Liver (tissue), 9 donors: ENCODE data around the gene ACACB. TPM values are rescaled to one million over a fixed set of nuclear protein-coding genes. Genes with fewer than 3 reads are reported as not detected.

Source experiments
- DNase-seq: peaks from one replicate; pipeline ENCODE4 v3.0.0-alpha.2; 2017; ENCODE audit warnings: low spot score
- H3K27ac ChIP-seq, 2 donors: one replicate each; pipeline ENCODE4 v1.7.0; 2013; ENCODE audit warnings: inconsistent platforms in 2 of 2, low read length in 2 of 2, control low read depth in 1 of 2, low read depth in 1 of 2, mild to moderate bottlenecking in 1 of 2
- H3K27me3 ChIP-seq, 4 donors: one replicate each; pipeline versions ENCODE4 v1.6.1 to v1.7.0; 2013; ENCODE audit warnings: low read length in 3 of 4, inconsistent platforms in 1 of 4, mild to moderate bottlenecking in 1 of 4, moderate library complexity in 1 of 4; ENCODE audit not compliant: control insufficient read depth in 4 of 4, insufficient read depth in 4 of 4
- H3K36me3 ChIP-seq, 4 donors: one replicate each; pipeline versions ENCODE4 v1.6.1 to v1.7.0; 2013; ENCODE audit warnings: low read length in 3 of 4, mild to moderate bottlenecking in 3 of 4, low read depth in 1 of 4, moderate library complexity in 1 of 4; ENCODE audit not compliant: control insufficient read depth in 4 of 4, insufficient read depth in 3 of 4
- H3K4me1 ChIP-seq, 4 donors: one replicate each; pipeline versions ENCODE4 v1.6.1 to v1.7.0; 2013; ENCODE audit warnings: low read length in 3 of 4, mild to moderate bottlenecking in 3 of 4, moderate library complexity in 1 of 4; ENCODE audit not compliant: control insufficient read depth in 4 of 4, insufficient read depth in 4 of 4
- H3K4me3 ChIP-seq, 3 donors: one replicate each; pipeline versions ENCODE4 v1.6.1 to v1.7.0; 2013; ENCODE audit warnings: low read length in 3 of 3, control low read depth in 1 of 3, low read depth in 1 of 3, mild to moderate bottlenecking in 1 of 3
- H3K9ac ChIP-seq, 2 donors: one replicate each; pipeline ENCODE4 v1.7.0; 2013; ENCODE audit warnings: low read length in 2 of 2, mild to moderate bottlenecking in 2 of 2, moderate library complexity in 2 of 2, control low read depth in 1 of 2, low read depth in 1 of 2
- H3K9me3 ChIP-seq, 4 donors: one replicate each; pipeline versions ENCODE4 v1.6.1 to v1.7.0; 2013; ENCODE audit warnings: low read length in 3 of 4; ENCODE audit not compliant: control insufficient read depth in 4 of 4
- EGR1 ChIP-seq, 2 donors: IDR thresholded peaks; 2 replicates each; pipeline ENCODE4 v1.6.1; 2016 to 2018; ENCODE audit warnings: antibody characterized with exemption in 2 of 2, low read depth in 2 of 2
- FOXA1 ChIP-seq: IDR thresholded peaks from 2 replicates; pipeline ENCODE4 v1.6.1; 2016; ENCODE audit warnings: antibody characterized with exemption
- FOXA2 ChIP-seq: IDR thresholded peaks from 2 replicates; pipeline ENCODE4 v1.6.1; 2016; ENCODE audit warnings: antibody characterized with exemption
- GABPA ChIP-seq, 2 donors: IDR thresholded peaks in 1 of 2; conservative IDR thresholded peaks in 1 of 2; 2 replicates each; pipeline ENCODE4 v1.6.1; 2016; ENCODE audit warnings: antibody characterized with exemption in 2 of 2, mild to moderate bottlenecking in 1 of 2, moderate library complexity in 1 of 2
- HNF4A ChIP-seq, 2 donors: conservative IDR thresholded peaks; 2 replicates each; pipeline ENCODE4 v1.6.1; 2016; ENCODE audit warnings: antibody characterized with exemption in 2 of 2, mild to moderate bottlenecking in 2 of 2
- HNF4G ChIP-seq: IDR thresholded peaks from 2 replicates; pipeline ENCODE4 v1.6.1; 2016; ENCODE audit warnings: antibody characterized with exemption
- JUND ChIP-seq, 2 donors: IDR thresholded peaks; 2 replicates each; pipeline ENCODE4 v1.6.1; 2016; ENCODE audit warnings: antibody characterized with exemption in 2 of 2
- NR2F2 ChIP-seq: IDR thresholded peaks from 2 replicates; pipeline ENCODE4 v1.6.1; 2016; ENCODE audit warnings: antibody characterized with exemption
- RAD21 ChIP-seq, 2 donors: IDR thresholded peaks; 2 replicates each; pipeline ENCODE4 v1.6.1; 2016; ENCODE audit warnings: antibody characterized with exemption in 2 of 2, mild to moderate bottlenecking in 2 of 2
- RXRA ChIP-seq, 2 donors: IDR thresholded peaks; 2 replicates each; pipeline ENCODE4 v1.6.1; 2017 to 2018; ENCODE audit warnings: antibody characterized with exemption in 2 of 2, mild to moderate bottlenecking in 1 of 2
- SP1 ChIP-seq: IDR thresholded peaks from 2 replicates; pipeline ENCODE4 v1.6.1; 2018; ENCODE audit warnings: antibody characterized with exemption, mild to moderate bottlenecking
- TAF1 ChIP-seq: conservative IDR thresholded peaks from 2 replicates; pipeline ENCODE4 v1.6.1; 2016; ENCODE audit warnings: antibody characterized with exemption, mild to moderate bottlenecking
- YY1 ChIP-seq: IDR thresholded peaks from 2 replicates; pipeline ENCODE4 v1.6.1; 2016; ENCODE audit warnings: antibody characterized with exemption, mild to moderate bottlenecking
- whole genome bisulfite sequencing: extraction: QIAGEN DNeasy Blood & Tissue Kit; methylation state at CpG from one replicate; pipeline ENCODE4 v1.1.7; 2013; 5-methylcytosine and 5-hydroxymethylcytosine counted together
- polyA plus RNA-seq, 2 donors: library from polyadenylated mRNA; stranded (reverse) in 1 of 2; unstranded in 1 of 2; fragments of 200-250 nt in 1 of 2; fragments of >200 nt in 1 of 2; fragmentation: Nextera tagmentation in 1 of 2; extraction: Ambion mirVana in 1 of 2; gene quantifications; one replicate each; pipeline versions ENCODE4 v1.2.1 to v1.2.3, GENCODE V29; 2013 to 2015
- total RNA-seq, 2 donors: library from RNA; depleted of rRNA; stranded (reverse); fragments of >200 nt; gene quantifications; one replicate each; pipeline ENCODE4 v1.2.3, GENCODE V29; 2014
- TF ChIP-seq, protein P1 (sequence below): fragments of 150-350 bp; IDR thresholded peaks from 2 replicates; pipeline ENCODE4 v1.5.1; 2017; ENCODE audit warnings: improper control_type of control experiment, low read depth, low read length; ENCODE audit not compliant: missing input control
- TF ChIP-seq, protein P2 (sequence below): IDR thresholded peaks from 2 replicates; pipeline ENCODE4 v1.6.1; 2016; ENCODE audit warnings: antibody characterized with exemption
- TF ChIP-seq, protein P3 (sequence below): IDR thresholded peaks from 2 replicates; pipeline ENCODE4 v1.6.1; 2016; ENCODE audit warnings: antibody characterized with exemption, mild to moderate bottlenecking
- TF ChIP-seq, protein P4 (sequence below): IDR thresholded peaks from 2 replicates; pipeline ENCODE4 v1.6.1; 2016; ENCODE audit warnings: antibody characterized with exemption
- TF ChIP-seq, protein P5 (sequence below): IDR thresholded peaks from 2 replicates; pipeline ENCODE4 v1.6.1; 2016; ENCODE audit warnings: antibody characterized with exemption
- donor health status: healthy.
- donor health status: healthy.
- donor health status: healthy.
- donor health status: healthy.
- donor health status: healthy.

Gene ACACB
- total and polyA plus RNA-seq, 4 donors: 12.9 to 288 (median 52.1) TPM

DNA sequence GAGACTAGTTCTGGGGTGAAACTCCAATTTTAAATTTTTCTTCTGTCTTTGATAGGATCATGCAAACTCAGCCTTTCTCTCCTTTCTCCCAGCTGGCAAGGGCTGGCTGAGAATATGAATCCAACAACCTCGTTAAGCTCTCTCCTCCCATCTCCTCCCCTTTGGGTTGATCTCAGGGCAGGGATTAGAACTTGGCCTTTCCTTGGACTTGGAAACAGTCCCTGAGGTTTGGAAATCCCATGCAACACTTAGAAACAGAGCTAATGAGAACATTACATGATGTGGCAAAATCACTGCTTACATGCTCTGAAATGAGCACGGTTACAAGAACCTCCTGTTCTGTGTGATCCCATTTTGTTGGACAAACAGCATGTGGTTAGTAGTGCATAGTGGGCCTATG, 31.6 kb downstream of the ACACB start:
- TF ChIP-seq YY1: peak; percentile 65
- TF ChIP-seq EGR1 (IDR thresholded peaks at IDR 0.05; ENCODE audit: low read depth in 2 of 2): peak in 1 of 2 donors; percentile 19
- peak; percentile 54 for TF ChIP-seq HNF4G
- TF ChIP-seq, protein P1, sequence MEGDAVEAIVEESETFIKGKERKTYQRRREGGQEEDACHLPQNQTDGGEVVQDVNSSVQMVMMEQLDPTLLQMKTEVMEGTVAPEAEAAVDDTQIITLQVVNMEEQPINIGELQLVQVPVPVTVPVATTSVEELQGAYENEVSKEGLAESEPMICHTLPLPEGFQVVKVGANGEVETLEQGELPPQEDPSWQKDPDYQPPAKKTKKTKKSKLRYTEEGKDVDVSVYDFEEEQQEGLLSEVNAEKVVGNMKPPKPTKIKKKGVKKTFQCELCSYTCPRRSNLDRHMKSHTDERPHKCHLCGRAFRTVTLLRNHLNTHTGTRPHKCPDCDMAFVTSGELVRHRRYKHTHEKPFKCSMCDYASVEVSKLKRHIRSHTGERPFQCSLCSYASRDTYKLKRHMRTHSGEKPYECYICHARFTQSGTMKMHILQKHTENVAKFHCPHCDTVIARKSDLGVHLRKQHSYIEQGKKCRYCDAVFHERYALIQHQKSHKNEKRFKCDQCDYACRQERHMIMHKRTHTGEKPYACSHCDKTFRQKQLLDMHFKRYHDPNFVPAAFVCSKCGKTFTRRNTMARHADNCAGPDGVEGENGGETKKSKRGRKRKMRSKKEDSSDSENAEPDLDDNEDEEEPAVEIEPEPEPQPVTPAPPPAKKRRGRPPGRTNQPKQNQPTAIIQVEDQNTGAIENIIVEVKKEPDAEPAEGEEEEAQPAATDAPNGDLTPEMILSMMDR: no peak
- peak; percentile 47 to 70 for TF ChIP-seq RAD21 (IDR thresholded peaks at IDR 0.05)
- TF ChIP-seq NR2F2: peak; percentile 75
- TF ChIP-seq FOXA1: peak; percentile 16
- TF ChIP-seq HNF4A (conservative IDR thresholded peaks at IDR 0.05): peak; percentile 84 to 88
- peak; percentile 96 to 98 for TF ChIP-seq RXRA (IDR thresholded peaks at IDR 0.05)
- TF ChIP-seq, protein P2, sequence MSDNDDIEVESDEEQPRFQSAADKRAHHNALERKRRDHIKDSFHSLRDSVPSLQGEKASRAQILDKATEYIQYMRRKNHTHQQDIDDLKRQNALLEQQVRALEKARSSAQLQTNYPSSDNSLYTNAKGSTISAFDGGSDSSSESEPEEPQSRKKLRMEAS: peak; percentile 84
- peak; percentile 92 for TF ChIP-seq SP1
- TF ChIP-seq, protein P3, sequence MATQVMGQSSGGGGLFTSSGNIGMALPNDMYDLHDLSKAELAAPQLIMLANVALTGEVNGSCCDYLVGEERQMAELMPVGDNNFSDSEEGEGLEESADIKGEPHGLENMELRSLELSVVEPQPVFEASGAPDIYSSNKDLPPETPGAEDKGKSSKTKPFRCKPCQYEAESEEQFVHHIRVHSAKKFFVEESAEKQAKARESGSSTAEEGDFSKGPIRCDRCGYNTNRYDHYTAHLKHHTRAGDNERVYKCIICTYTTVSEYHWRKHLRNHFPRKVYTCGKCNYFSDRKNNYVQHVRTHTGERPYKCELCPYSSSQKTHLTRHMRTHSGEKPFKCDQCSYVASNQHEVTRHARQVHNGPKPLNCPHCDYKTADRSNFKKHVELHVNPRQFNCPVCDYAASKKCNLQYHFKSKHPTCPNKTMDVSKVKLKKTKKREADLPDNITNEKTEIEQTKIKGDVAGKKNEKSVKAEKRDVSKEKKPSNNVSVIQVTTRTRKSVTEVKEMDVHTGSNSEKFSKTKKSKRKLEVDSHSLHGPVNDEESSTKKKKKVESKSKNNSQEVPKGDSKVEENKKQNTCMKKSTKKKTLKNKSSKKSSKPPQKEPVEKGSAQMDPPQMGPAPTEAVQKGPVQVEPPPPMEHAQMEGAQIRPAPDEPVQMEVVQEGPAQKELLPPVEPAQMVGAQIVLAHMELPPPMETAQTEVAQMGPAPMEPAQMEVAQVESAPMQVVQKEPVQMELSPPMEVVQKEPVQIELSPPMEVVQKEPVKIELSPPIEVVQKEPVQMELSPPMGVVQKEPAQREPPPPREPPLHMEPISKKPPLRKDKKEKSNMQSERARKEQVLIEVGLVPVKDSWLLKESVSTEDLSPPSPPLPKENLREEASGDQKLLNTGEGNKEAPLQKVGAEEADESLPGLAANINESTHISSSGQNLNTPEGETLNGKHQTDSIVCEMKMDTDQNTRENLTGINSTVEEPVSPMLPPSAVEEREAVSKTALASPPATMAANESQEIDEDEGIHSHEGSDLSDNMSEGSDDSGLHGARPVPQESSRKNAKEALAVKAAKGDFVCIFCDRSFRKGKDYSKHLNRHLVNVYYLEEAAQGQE: no peak
- no peak for TF ChIP-seq TAF1
- TF ChIP-seq, protein P4, sequence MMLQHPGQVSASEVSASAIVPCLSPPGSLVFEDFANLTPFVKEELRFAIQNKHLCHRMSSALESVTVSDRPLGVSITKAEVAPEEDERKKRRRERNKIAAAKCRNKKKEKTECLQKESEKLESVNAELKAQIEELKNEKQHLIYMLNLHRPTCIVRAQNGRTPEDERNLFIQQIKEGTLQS: peak; percentile 17
- TF ChIP-seq, protein P5, sequence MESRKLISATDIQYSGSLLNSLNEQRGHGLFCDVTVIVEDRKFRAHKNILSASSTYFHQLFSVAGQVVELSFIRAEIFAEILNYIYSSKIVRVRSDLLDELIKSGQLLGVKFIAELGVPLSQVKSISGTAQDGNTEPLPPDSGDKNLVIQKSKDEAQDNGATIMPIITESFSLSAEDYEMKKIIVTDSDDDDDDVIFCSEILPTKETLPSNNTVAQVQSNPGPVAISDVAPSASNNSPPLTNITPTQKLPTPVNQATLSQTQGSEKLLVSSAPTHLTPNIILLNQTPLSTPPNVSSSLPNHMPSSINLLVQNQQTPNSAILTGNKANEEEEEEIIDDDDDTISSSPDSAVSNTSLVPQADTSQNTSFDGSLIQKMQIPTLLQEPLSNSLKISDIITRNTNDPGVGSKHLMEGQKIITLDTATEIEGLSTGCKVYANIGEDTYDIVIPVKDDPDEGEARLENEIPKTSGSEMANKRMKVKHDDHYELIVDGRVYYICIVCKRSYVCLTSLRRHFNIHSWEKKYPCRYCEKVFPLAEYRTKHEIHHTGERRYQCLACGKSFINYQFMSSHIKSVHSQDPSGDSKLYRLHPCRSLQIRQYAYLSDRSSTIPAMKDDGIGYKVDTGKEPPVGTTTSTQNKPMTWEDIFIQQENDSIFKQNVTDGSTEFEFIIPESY: no peak
- peak in 1 of 2 donors; percentile 31 for TF ChIP-seq GABPA (IDR thresholded peaks at IDR 0.05 in 1 of 2, conservative IDR thresholded peaks at IDR 0.05 in 1 of 2)
- TF ChIP-seq JUND (IDR thresholded peaks at IDR 0.05): peak; percentile 55 to 79
- peak; percentile 56 for TF ChIP-seq FOXA2
- no peak overlapping the region for H3K4me3 ChIP-seq
- H3K9me3 ChIP-seq: no peaks in the 10 kb centered on the region
- H3K9ac ChIP-seq: peak overlapping the region in 1 of 2 donors; percentile 45
- peaks cover 0 to 2% (median 0%) of the 10 kb centered on the region in 4 donors for H3K36me3 ChIP-seq
- H3K27me3 ChIP-seq: no peaks in the 10 kb centered on the region
- 17% methylated on average over 2 of the region's 2 CpGs for WGBS
- H3K27ac ChIP-seq: peak overlapping the region; percentile 52 to 76
- H3K4me1 ChIP-seq: peaks cover 17 to 76% (median 67%) of the 10 kb centered on the region in 4 donors
- no peak for DNase-seq
